ENCODE data around the gene KIAA0319L.

DNA sequence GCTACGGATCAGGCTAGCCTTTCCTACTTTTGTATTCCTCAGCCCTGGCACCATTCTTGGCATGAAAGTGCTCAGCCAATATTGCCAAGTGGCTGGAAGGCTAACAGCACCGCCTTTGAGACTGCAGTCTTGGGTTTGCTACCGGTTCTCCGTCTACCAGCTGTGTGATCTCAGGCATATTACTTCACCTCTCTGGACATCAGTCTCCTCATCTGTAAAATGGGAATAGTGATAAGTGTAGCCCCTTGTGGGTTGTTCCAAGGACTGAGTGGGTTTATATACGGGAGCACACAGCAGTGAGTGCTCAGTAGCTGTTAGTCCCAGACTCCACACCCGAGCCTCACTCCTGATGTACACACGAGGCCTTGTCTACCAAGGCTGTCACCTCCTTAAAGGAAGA lies 29.6 kb upstream of the KIAA0319L start:
- no peak for TF ChIP-seq POLR2A (IDR thresholded peaks at IDR 0.05)
- TF ChIP-seq, protein P1, sequence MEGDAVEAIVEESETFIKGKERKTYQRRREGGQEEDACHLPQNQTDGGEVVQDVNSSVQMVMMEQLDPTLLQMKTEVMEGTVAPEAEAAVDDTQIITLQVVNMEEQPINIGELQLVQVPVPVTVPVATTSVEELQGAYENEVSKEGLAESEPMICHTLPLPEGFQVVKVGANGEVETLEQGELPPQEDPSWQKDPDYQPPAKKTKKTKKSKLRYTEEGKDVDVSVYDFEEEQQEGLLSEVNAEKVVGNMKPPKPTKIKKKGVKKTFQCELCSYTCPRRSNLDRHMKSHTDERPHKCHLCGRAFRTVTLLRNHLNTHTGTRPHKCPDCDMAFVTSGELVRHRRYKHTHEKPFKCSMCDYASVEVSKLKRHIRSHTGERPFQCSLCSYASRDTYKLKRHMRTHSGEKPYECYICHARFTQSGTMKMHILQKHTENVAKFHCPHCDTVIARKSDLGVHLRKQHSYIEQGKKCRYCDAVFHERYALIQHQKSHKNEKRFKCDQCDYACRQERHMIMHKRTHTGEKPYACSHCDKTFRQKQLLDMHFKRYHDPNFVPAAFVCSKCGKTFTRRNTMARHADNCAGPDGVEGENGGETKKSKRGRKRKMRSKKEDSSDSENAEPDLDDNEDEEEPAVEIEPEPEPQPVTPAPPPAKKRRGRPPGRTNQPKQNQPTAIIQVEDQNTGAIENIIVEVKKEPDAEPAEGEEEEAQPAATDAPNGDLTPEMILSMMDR (IDR thresholded peaks at IDR 0.05) = no peak
